GM12878 (cell line): ENCODE measurements around the gene SPIRE2. TPM values are rescaled to one million over a fixed set of nuclear protein-coding genes. Genes with fewer than 3 reads are reported as not detected.

Experiments
- ATAC-seq: fragments of 200-7000 bp; cut with Tn5 transposase; 3 replicates; pipeline ENCODE4 v1.9.1; 2020; ENCODE audit warnings: mild to moderate bottlenecking, moderate library complexity
- BruUV-seq: library from RNA; stranded (reverse); fragments of 400-500 nt; replicated peaks from 2 replicates; lab custom pipeline; 2021; lab: Mats Ljungman, UMichigan
- CTCF ChIA-PET: fragments of 300-600 bp; sonication (Branson Sonifier 250); formaldehyde crosslinking; extraction: SDS; loops from one replicate; lab custom pipeline; 2021; ENCODE audit warnings: inconsistent platforms; lab: Yijun Ruan, JAX
- POLR2A ChIA-PET: fragments of 350-600 bp; formaldehyde crosslinking; extraction: SDS; loops from one replicate; lab custom pipeline; 2021; ENCODE audit warnings: inconsistent platforms; lab: Charles Lee
- RAD21 ChIA-PET: fragments of 300-600 bp; sonication (Branson Sonifier 250); formaldehyde crosslinking; loops from one replicate; lab custom pipeline; 2023; ENCODE audit warnings: antibody characterized with exemption; ENCODE audit not compliant: unreplicated experiment; lab: Charles Lee
- SMC1A ChIA-PET: fragments of 300-600 bp; sonication (Branson Sonifier 250); formaldehyde crosslinking; loops from one replicate; lab custom pipeline; 2023; ENCODE audit not compliant: unreplicated experiment, uncharacterized antibody; lab: Charles Lee
- DNase-seq: peaks from one replicate; pipeline ENCODE4 v3.0.0-alpha.2; 2011; ENCODE audit warnings: low read depth, low spot score
- FAIRE-seq: peaks from 3 replicates; lab custom pipeline; 2011; peaks lifted over from hg19 to GRCh38; lab: Jason Lieb, UNC
- H2AFZ ChIP-seq: 2 replicates; pipeline ENCODE4 v1.6.0; 2011; ENCODE audit warnings: low read depth, low read length, control low read depth; ENCODE audit not compliant: control insufficient read depth
- H3K27ac ChIP-seq: 2 replicates; pipeline ENCODE4 v1.5.1; 2011; ENCODE audit warnings: control low read depth; ENCODE audit not compliant: control insufficient read depth, insufficient read depth
- H3K27me3 ChIP-seq, 2 experiments: replicated peaks in 1 of 2; 2 replicates each; pipeline versions ENCODE4 v1.6.0 to v1.6.1; 2011; ENCODE audit warnings: low read length in 1 of 2; ENCODE audit not compliant: control insufficient read depth in 2 of 2, insufficient read depth in 2 of 2
- H3K36me3 ChIP-seq, 2 experiments: 2 replicates each; pipeline ENCODE4 v1.5.1; 2011; ENCODE audit warnings: low read length in 1 of 2; ENCODE audit not compliant: control insufficient read depth in 2 of 2, insufficient read depth in 2 of 2
- H3K4me1 ChIP-seq: 2 replicates; pipeline ENCODE4 v1.6.1; 2011; ENCODE audit warnings: mild to moderate bottlenecking, low read length, moderate library complexity, mixed read lengths; ENCODE audit not compliant: control insufficient read depth, insufficient read depth
- H3K4me2 ChIP-seq: 2 replicates; pipeline ENCODE4 v1.6.0; 2011; ENCODE audit warnings: control low read depth; ENCODE audit not compliant: control insufficient read depth, insufficient read depth
- H3K4me3 ChIP-seq: fragments of 200-600 bp; sonication (generic); 2 replicates; pipeline ENCODE4 v1.5.1; 2016
- H3K79me2 ChIP-seq: 2 replicates; pipeline ENCODE4 v1.6.0; 2011; ENCODE audit warnings: low read length; ENCODE audit not compliant: control insufficient read depth, insufficient read depth
- H3K9ac ChIP-seq: 2 replicates; pipeline ENCODE4 v1.8.0; 2011; ENCODE audit warnings: low read length, control low read depth, mixed read lengths; ENCODE audit not compliant: control insufficient read depth, insufficient read depth
- H3K9me3 ChIP-seq: replicated peaks from 3 replicates; pipeline ENCODE4 v1.5.1; 2011; ENCODE audit warnings: mild to moderate bottlenecking, low read length; ENCODE audit not compliant: control insufficient read depth, insufficient read depth
- H4K20me1 ChIP-seq: 2 replicates; pipeline ENCODE4 v1.6.0; 2011; ENCODE audit not compliant: control insufficient read depth, insufficient read depth
- BCL3 ChIP-seq: IDR thresholded peaks from 2 replicates; pipeline ENCODE4 v1.6.1; 2011; ENCODE audit warnings: borderline replicate concordance, low read depth, mild to moderate bottlenecking, moderate library complexity, low read length; ENCODE audit not compliant: insufficient read depth, poor library complexity, severe bottlenecking
- NKRF ChIP-seq: fragments of 450-650 bp; conservative IDR thresholded peaks from 2 replicates; pipeline ENCODE4 v1.6.1; 2017; ENCODE audit warnings: mild to moderate bottlenecking, moderate library complexity
- RELA ChIP-seq: fragments of 450-650 bp; IDR thresholded peaks from 2 replicates; pipeline ENCODE4 v1.8.0; 2014; ENCODE audit warnings: borderline replicate concordance; ENCODE audit not compliant: partially characterized antibody
- STAT1 ChIP-seq: fragments of 450-650 bp; conservative IDR thresholded peaks from 2 replicates; pipeline ENCODE4 v1.6.1; 2014; ENCODE audit warnings: antibody characterized with exemption, mild to moderate bottlenecking
- STAT3 ChIP-seq: IDR thresholded peaks from 2 replicates; pipeline ENCODE4 v1.6.1; 2011; ENCODE audit warnings: low read depth, low read length, improper control_type of control experiment
- SUZ12 ChIP-seq: fragments of 200-600 bp; sonication (generic); IDR thresholded peaks from one replicate; pipeline ENCODE4 v1.6.1; 2018; ENCODE audit warnings: antibody characterized with exemption, mild to moderate bottlenecking; ENCODE audit not compliant: unreplicated experiment
- ZNF274 ChIP-seq: IDR thresholded peaks from one replicate; pipeline ENCODE4 v1.8.0; 2011; ENCODE audit not compliant: insufficient read length, insufficient read depth
- WGBS: methylation state at CpG from one replicate; pipeline ENCODE4 v1.1.6; 2016; ENCODE audit warnings: low lambda C conversion rate; ENCODE audit not compliant: insufficient replicate concordance, insufficient coverage; ENCODE audit errors: missing lambda C conversion rate; 5-methylcytosine and 5-hydroxymethylcytosine counted together
- in situ Hi-C: fragments of 300-500 bp; cut with MboI; formaldehyde crosslinking; loops from 9 replicates; pipeline ENCODE4 v1.14.3; 2018; ENCODE audit warnings: mixed read lengths
- intact Hi-C: fragments of 100-400 bp; cut with micrococcal nuclease; formaldehyde crosslinking; loops from one replicate; pipeline ENCODE4 v1.14.2; 2022; ENCODE audit not compliant: unreplicated experiment
- polyA plus RNA-seq, 11 experiments: library from polyadenylated mRNA; depleted of rRNA in 4 of 11; unstranded in 6 of 11; stranded (reverse) in 5 of 11; fragments of >200 nt; fragmentation: Nextera tagmentation in 4 of 11; fragmentation: Illumina TruSeq in 1 of 11; extraction: Ambion mirVana in 4 of 11; extraction: Trizol in 1 of 11; gene quantifications; 1 replicate in 1 of 11; 2 replicates in 10 of 11; pipeline versions ENCODE4 v1.2.1 to v1.2.3, GENCODE V29; 2011 to 2016; ENCODE audit warnings: inconsistent platforms in 2 of 11, missing spikeins in 2 of 11, low read depth in 1 of 11
- total RNA-seq, 4 experiments: library from RNA; depleted of rRNA in 3 of 4; stranded (reverse); fragments of >200 nt in 3 of 4; fragmentation: Illumina TruSeq in 1 of 4; extraction: Trizol in 1 of 4; gene quantifications; 2 replicates each; pipeline versions ENCODE4 v1.2.1 to v1.2.3, GENCODE V29; 2013 to 2021
- TF ChIP-seq, protein P1 (sequence below): fragments of 450-650 bp; IDR thresholded peaks from 2 replicates; pipeline ENCODE4 v1.6.1; 2017; ENCODE audit warnings: antibody characterized with exemption, mild to moderate bottlenecking, moderate library complexity

Gene SPIRE2
- total and polyA plus RNA-seq, 10 of the 15 experiments (the other 5 are each of a cell fraction or from before 2014, with no cell fraction given), result 0.03 to 0.64 (median 0.27) TPM; not detected in 1

DNA sequence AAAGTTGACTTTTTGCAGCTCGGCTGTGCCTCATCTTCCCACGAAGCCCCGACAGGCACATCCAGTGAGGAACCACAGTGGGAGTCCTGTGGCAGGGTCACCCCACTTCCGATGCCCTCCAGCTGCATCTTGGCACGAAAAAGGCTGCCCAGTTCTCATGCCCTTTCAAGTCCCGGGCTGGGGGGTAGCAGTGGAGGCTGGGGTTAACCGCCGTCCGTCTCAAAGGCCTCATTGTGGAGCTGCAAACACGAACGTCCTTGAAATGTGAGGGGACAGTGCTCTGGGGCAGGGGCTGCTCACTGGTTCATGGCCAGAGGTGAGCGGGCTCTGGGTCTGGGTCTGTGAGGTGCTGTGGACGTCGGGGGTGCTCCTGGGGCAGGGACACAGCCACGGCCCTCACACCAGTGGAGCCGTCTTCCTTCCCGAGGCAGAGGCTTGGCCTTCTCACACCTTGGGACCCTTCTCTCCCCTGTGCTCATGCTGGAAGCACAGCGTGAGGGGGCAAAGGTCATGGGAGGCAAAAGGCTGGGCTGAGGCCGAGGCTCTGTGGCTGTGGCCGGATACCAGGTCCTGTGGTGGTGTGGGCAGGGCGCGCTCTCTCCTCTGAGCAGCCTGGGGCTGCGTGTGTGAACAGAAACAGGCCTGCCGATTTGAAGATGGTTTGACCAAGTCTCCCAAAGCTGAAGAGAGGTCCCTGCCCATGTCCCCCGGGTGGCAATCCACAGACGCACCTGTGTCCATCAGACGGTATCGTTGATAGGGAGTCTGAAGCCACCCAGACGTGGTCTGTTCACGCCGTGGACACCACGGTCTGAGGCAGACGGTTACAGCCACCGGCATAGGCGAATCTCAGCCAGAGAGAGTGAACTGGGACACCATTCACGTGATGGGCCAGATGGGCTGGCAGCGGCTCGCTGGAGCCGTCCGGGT lies 87.3 kb downstream of the SPIRE2 start (continued):
- TF ChIP-seq, protein P1, sequence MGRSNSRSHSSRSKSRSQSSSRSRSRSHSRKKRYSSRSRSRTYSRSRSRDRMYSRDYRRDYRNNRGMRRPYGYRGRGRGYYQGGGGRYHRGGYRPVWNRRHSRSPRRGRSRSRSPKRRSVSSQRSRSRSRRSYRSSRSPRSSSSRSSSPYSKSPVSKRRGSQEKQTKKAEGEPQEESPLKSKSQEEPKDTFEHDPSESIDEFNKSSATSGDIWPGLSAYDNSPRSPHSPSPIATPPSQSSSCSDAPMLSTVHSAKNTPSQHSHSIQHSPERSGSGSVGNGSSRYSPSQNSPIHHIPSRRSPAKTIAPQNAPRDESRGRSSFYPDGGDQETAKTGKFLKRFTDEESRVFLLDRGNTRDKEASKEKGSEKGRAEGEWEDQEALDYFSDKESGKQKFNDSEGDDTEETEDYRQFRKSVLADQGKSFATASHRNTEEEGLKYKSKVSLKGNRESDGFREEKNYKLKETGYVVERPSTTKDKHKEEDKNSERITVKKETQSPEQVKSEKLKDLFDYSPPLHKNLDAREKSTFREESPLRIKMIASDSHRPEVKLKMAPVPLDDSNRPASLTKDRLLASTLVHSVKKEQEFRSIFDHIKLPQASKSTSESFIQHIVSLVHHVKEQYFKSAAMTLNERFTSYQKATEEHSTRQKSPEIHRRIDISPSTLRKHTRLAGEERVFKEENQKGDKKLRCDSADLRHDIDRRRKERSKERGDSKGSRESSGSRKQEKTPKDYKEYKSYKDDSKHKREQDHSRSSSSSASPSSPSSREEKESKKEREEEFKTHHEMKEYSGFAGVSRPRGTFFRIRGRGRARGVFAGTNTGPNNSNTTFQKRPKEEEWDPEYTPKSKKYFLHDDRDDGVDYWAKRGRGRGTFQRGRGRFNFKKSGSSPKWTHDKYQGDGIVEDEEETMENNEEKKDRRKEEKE, result no peak
- TF ChIP-seq, all 136 proteins: peak for 0

- Histone ChIP-seq H3K36me3 (no peaks in the 10 kb centered on the region), H4K20me1 (no peaks in the 10 kb centered on the region), H3K79me2 (no peaks in the 10 kb centered on the region), H3K27me3 (peaks cover 3 to 13% of the 10 kb centered on the region in 2 experiments), H3K9ac (peak overlapping the region; percentile 26; the same call in 1 of the 2 replicates), H3K4me1 (peaks cover 11% of the 10 kb centered on the region), H3K4me2 (peak overlapping the region; percentile 91), H3K9me3 (no peaks in the 10 kb centered on the region), H3K4me3 (peak overlapping the region; percentile 62), H3K27ac (peak overlapping the region; percentile 2), H2AFZ (peak overlapping the region; percentile 21)
- no TSS peak for BruUV-seq
- intact Hi-C loops, result loop anchor here (10.0 kb wide), 1 partner anchor 213 kb away; the partner anchor contains the start of gene SPATA2L
- in situ Hi-C loops, result no loop called here
- CTCF ChIA-PET, result interaction anchor here (0.7 to 3.1 kb wide), 5 partner anchors 8 to 1967 kb away, joined by 3 to 15 read pairs (median 5); no protein-coding TSS in a partner anchor
- FAIRE-seq (peak; percentile 94), ATAC-seq (peak; percentile 95), DNase-seq (peak; percentile 73)
- WGBS, result 0% methylated on average over 37 of the region's 39 CpGs
- SMC1A ChIA-PET, result interaction anchor here (1.0 kb wide), 1 partner anchor 103 kb away, joined by 3 read pairs; no protein-coding TSS in a partner anchor
- POLR2A ChIA-PET, result interaction anchor here (1.3 kb wide), 1 partner anchor 54 kb away, joined by 3 read pairs; no protein-coding TSS in a partner anchor
- RAD21 ChIA-PET, result interaction anchor here (1.0 to 1.1 kb wide), 2 partner anchors 43 to 56 kb away, joined by 3 to 5 read pairs; no protein-coding TSS in a partner anchor
- TF ChIP-seq RELA, result peak; percentile 19
- no peak for TF ChIP-seq STAT1
- no peak for TF ChIP-seq SUZ12
- TF ChIP-seq ZNF274, result no peak
- peak; percentile 56; the same call in 1 of the 2 replicates for TF ChIP-seq NKRF
- TF ChIP-seq BCL3, result peak; percentile 61
- no peak for TF ChIP-seq STAT3
Measured at GRCh38 chr16:89917773-89918452, 89.6 kb downstream of the SPIRE2 start.
